Mucosa of rectum (tissue), 2 donors: ENCODE measurements around the gene RDH12.

Experiments
- H3K27ac ChIP-seq, 2 donors: one replicate each; pipeline ENCODE4 v1.7.0; 2013; ENCODE audit warnings: inconsistent platforms in 2 of 2, low read depth in 2 of 2, low read length in 2 of 2
- H3K27me3 ChIP-seq, 2 donors: one replicate each; pipeline ENCODE4 v1.7.0; 2013; ENCODE audit warnings: low read length in 2 of 2; ENCODE audit not compliant: control insufficient read depth in 2 of 2, insufficient read depth in 2 of 2
- H3K36me3 ChIP-seq, 2 donors: one replicate each; pipeline ENCODE4 v1.7.0; 2013; ENCODE audit warnings: low read length in 2 of 2; ENCODE audit not compliant: control insufficient read depth in 2 of 2, insufficient read depth in 2 of 2
- H3K4me1 ChIP-seq, 2 donors: one replicate each; pipeline ENCODE4 v1.7.0; 2013; ENCODE audit warnings: low read length in 2 of 2, mild to moderate bottlenecking in 1 of 2; ENCODE audit not compliant: control insufficient read depth in 2 of 2, insufficient read depth in 2 of 2
- H3K4me3 ChIP-seq, 2 donors: one replicate each; pipeline ENCODE4 v1.7.0; 2013; ENCODE audit warnings: low read length in 2 of 2
- H3K9ac ChIP-seq, 2 donors: one replicate each; pipeline ENCODE4 v1.7.0; 2013; ENCODE audit warnings: low read length in 2 of 2, low read depth in 1 of 2, mild to moderate bottlenecking in 1 of 2
- H3K9me3 ChIP-seq, 2 donors: one replicate each; pipeline ENCODE4 v1.7.0; 2013; ENCODE audit warnings: low read length in 2 of 2; ENCODE audit not compliant: control insufficient read depth in 2 of 2
- donor health status: healthy.
- donor health status: Normal muscosa, but diverticular disease.

Gene RDH12

DNA sequence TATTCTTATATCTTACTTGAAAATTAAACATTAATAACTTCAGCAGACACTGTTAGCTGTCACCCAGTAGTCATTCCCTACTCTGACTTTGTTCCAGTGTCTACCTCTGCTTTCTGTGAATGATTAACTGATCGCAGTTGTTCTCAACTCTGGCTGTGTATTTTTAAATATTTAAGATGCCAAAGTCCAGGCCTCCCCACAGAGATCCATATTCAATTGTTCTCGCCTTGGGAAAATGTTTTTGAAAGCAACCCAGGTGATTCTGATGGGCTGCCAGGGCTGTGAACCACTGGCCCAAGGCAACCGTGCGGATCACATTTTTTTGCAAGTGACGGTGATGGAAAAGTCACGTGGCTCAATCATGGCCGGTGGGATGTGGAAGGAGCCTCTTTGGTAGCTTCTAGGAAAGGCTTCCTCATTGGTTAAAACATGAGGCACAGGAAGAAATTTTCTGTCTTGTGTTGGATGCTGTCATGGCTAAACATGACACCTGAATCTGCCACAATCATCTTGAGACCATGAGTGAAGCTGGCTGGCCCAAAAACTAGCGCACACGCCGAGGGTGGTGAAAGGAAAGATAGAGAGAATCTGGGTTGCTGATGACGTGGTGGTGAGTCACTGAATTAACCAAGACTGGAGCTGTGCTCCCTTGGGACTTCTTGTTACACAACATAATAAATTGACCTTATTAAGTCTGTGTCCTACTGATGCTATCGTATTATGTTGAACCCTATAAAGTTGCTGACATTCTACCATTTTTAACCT is 37.2 kb downstream of the RDH12 start:
- Histone ChIP-seq H3K4me3 (peak overlapping the region; percentile 43 to 49), H3K36me3 (no peaks in the 10 kb centered on the region), H3K27me3 (no peaks in the 10 kb centered on the region), H3K27ac (peak overlapping the region; percentile 45 to 66), H3K9me3 (no peaks in the 10 kb centered on the region), H3K4me1 (peaks cover 5 to 15% of the 10 kb centered on the region in 2 donors), H3K9ac (no peak overlapping the region)

DNA sequence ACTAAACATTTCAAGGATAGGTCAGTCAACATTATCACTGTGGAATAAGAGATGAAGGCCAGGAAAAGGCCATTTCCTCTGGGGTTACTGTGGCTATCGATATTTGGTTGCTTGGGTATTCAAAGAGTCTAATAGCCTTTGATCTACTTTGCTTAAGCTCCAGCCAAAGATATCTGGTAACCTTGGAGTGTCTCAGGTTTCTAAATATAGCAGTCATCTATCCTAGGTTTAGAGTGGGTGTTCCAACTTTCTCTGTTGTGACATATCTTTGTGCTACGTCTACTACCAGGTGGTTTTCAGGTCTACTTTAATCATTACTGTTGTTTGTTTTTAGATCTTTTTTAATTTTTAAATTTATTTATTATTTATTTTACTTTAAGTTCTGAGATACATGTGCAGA is 42.4 kb downstream of the RDH12 start:
- Histone ChIP-seq H3K27ac (no peak overlapping the region), H3K27me3 (no peaks in the 10 kb centered on the region), H3K9ac (no peak overlapping the region), H3K4me3 (no peak overlapping the region), H3K9me3 (no peaks in the 10 kb centered on the region), H3K4me1 (peaks cover 1 to 5% of the 10 kb centered on the region in 2 donors), H3K36me3 (peaks cover 9 to 15% of the 10 kb centered on the region in 2 donors)

GRCh38 chr14:67746927-67747326 is 45.2 kb downstream of the RDH12 start:
- Histone ChIP-seq H3K27me3 (no peaks in the 10 kb centered on the region), H3K4me3 (no peak overlapping the region), H3K9me3 (no peaks in the 10 kb centered on the region), H3K36me3 (peaks cover 18 to 36% of the 10 kb centered on the region in 2 donors), H3K9ac (no peak overlapping the region), H3K27ac (no peak overlapping the region), H3K4me1 (no peaks in the 10 kb centered on the region)

- Histone ChIP-seq H3K27me3 (no peaks in the 10 kb centered on the region), H3K9me3 (no peaks in the 10 kb centered on the region), H3K36me3 (peaks cover 30 to 49% of the 10 kb centered on the region in 2 donors), H3K4me1 (no peaks in the 10 kb centered on the region), H3K4me3 (no peak overlapping the region), H3K27ac (no peak overlapping the region), H3K9ac (no peak overlapping the region)
Observed at GRCh38 chr14:67748312-67748711, 46.6 kb downstream of the RDH12 start.

- Histone ChIP-seq H3K9ac (no peak overlapping the region), H3K4me3 (no peak overlapping the region), H3K9me3 (no peaks in the 10 kb centered on the region), H3K36me3 (peaks cover 39 to 61% of the 10 kb centered on the region in 2 donors), H3K4me1 (no peaks in the 10 kb centered on the region), H3K27ac (no peak overlapping the region), H3K27me3 (no peaks in the 10 kb centered on the region)
Observed at GRCh38 chr14:67749341-67750084, 47.8 kb downstream of the RDH12 start.

DNA sequence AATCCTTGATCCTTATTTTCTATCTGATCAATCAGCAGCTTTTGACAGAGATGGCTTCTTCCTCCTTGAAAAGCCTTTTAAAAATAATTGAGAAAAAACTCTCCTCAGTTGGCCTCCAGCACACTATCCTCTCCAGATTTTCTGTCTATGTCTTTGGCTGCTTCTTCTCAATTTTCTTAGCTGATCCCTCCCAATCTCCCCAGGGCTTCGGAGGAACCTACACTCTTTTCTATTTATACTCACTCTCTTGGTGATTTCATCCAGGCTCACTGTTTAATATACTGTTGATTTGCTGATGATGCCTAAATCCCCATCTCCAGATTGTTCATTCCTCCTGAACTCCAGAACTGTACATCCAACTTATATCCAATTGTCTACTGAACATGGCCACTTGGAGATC is 54.8 kb downstream of the RDH12 start:
- Histone ChIP-seq H3K4me1 (no peaks in the 10 kb centered on the region), H3K4me3 (no peak overlapping the region), H3K9me3 (no peaks in the 10 kb centered on the region), H3K36me3 (peaks cover 46 to 54% of the 10 kb centered on the region in 2 donors), H3K27ac (no peak overlapping the region), H3K9ac (no peak overlapping the region), H3K27me3 (no peaks in the 10 kb centered on the region)

DNA sequence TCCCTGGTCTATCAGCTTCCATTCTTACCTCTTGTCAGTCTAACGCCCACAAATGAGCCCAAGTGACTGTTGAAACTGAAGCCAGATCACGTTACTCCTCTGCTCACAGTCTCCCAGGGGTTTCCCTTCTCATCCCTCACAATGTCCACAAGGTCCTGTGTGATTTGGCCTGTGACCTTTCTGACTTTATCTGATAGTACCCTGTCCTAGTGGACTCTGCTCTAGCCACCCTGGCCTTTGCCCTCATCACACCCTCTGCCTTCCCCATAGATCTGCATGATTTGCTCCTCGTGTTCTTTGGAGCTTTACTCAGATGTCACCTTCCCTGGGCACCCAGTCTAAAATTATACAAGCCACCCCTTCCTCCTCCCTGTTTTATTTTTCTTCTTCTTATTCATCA is 55.5 kb downstream of the RDH12 start:
- H3K9ac ChIP-seq: no peak overlapping the region
- no peaks in the 10 kb centered on the region for H3K4me1 ChIP-seq
- peaks cover 45 to 54% of the 10 kb centered on the region in 2 donors for H3K36me3 ChIP-seq
- no peaks in the 10 kb centered on the region for H3K27me3 ChIP-seq
- no peak overlapping the region for H3K27ac ChIP-seq
- no peak overlapping the region for H3K4me3 ChIP-seq
- no peaks in the 10 kb centered on the region for H3K9me3 ChIP-seq

DNA sequence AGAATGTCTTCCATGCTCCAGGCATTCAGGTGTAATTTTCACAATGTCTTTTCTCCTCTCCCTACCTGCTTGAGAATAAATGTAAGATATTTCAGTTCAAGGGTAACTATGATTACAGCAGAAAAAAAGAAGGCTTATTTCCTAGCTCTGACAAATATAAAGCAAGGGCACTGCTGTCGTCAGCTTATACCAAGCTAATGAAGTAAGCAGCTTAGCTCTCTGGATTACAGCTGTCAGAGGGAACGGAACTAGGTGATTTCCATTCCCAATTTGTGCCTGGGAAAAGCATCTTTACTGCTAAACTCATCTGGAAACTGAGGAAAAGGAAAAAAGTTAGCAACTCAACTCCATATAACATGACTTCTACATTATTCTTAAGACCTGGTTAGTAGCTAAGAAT is 58.2 kb downstream of the RDH12 start:
- Histone ChIP-seq H3K36me3 (peaks cover 35 to 47% of the 10 kb centered on the region in 2 donors), H3K27ac (no peak overlapping the region), H3K9me3 (no peaks in the 10 kb centered on the region), H3K9ac (no peak overlapping the region), H3K4me3 (no peak overlapping the region), H3K4me1 (peaks cover 7 to 14% of the 10 kb centered on the region in 2 donors), H3K27me3 (no peaks in the 10 kb centered on the region)

GRCh38 chr14:67762051-67762450 is 60.4 kb downstream of the RDH12 start:
- H3K27ac ChIP-seq: no peak overlapping the region
- no peaks in the 10 kb centered on the region for H3K27me3 ChIP-seq
- H3K4me1 ChIP-seq: peaks cover 10 to 14% of the 10 kb centered on the region in 2 donors
- no peak overlapping the region for H3K4me3 ChIP-seq
- peaks cover 47 to 53% of the 10 kb centered on the region in 2 donors for H3K36me3 ChIP-seq
- H3K9me3 ChIP-seq: no peaks in the 10 kb centered on the region
- H3K9ac ChIP-seq: no peak overlapping the region

DNA sequence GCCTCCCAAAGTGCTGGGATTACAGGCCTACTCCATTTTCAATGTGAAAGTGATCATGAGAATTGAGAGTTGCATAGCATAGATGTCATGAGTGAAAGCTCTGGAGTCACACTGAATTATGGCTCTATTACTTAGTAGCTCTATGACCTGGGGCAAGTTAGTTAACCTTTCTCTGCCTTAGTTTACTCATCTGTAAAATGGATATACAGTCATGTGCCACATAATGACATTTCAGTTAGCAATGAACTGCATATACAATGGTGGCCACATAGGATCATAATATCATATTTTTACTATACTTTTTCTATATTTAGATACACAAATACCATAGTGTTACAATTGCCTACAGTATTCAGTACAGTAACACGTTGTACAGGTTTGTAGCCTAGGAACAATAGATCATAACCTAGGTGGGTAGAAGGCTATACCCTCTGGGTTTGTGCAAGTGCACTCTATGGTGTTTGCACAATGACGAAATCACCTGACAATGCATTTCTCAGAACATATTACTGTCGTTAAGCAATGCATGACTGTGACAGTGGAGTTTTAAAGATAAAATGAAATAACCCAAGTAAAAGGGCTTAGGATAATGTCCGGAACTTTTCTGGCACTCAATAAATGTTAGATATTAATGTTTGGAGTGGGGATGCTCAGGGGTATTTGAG is 61.6 kb downstream of the RDH12 start:
- Histone ChIP-seq H3K9me3 (no peaks in the 10 kb centered on the region), H3K27me3 (no peaks in the 10 kb centered on the region), H3K9ac (no peak overlapping the region), H3K4me3 (no peak overlapping the region), H3K27ac (peak overlapping the region; percentile 61 to 71), H3K4me1 (peaks cover 10 to 14% of the 10 kb centered on the region in 2 donors), H3K36me3 (peaks cover 59 to 61% of the 10 kb centered on the region in 2 donors)
